Endothelial cell of umbilical vein (primary cell): ENCODE data around the gene XDH. TPM values are rescaled to one million over a fixed set of nuclear protein-coding genes. Genes with fewer than 3 reads are reported as not detected.

Experiments used
- BruUV-seq: library from RNA; stranded (reverse); fragments of 400-500 nt; replicated peaks from 2 replicates; lab custom pipeline; 2021; lab: Mats Ljungman, UMichigan
- CTCF ChIA-PET: fragments of 300-600, 350-600 bp; sonication (Branson Sonifier 250); formaldehyde crosslinking; loops from one replicate; lab custom pipeline; 2021; ENCODE audit warnings: antibody characterized with exemption, inconsistent platforms; lab: Charles Lee
- POLR2A ChIA-PET: fragments of 300-600, 350-600 bp; sonication (Branson Sonifier 250); formaldehyde crosslinking; loops from one replicate; lab custom pipeline; 2021; ENCODE audit warnings: antibody characterized with exemption, inconsistent platforms; lab: Charles Lee
- DNase-seq: peaks from one replicate; pipeline ENCODE4 v3.0.0-alpha.2; 2011; ENCODE audit warnings: low read depth, low spot score
- FAIRE-seq: peaks from 2 replicates; lab custom pipeline; 2011; peaks lifted over from hg19 to GRCh38; lab: Jason Lieb, UNC
- H2AFZ ChIP-seq: 2 replicates; pipeline ENCODE4 v1.6.0; 2012; ENCODE audit warnings: low read depth, low read length, control low read depth, inconsistent platforms
- H3K27ac ChIP-seq: 2 replicates; pipeline ENCODE4 v1.5.1; 2011; ENCODE audit warnings: low read depth, mild to moderate bottlenecking, control low read depth, low read length, moderate library complexity; ENCODE audit not compliant: insufficient read depth
- H3K27me3 ChIP-seq, 2 experiments: 2 replicates each; pipeline versions ENCODE4 v1.6.0 to v1.6.1; 2011; ENCODE audit warnings: low read length in 2 of 2, mixed read lengths in 1 of 2; ENCODE audit not compliant: control insufficient read depth in 2 of 2, insufficient read depth in 2 of 2
- H3K36me3 ChIP-seq, 2 experiments: 2 replicates in 1 of 2; 3 replicates in 1 of 2; pipeline ENCODE4 v1.5.1; 2011; ENCODE audit warnings: low read length in 2 of 2, mild to moderate bottlenecking in 1 of 2, moderate library complexity in 1 of 2; ENCODE audit not compliant: control insufficient read depth in 2 of 2, insufficient read depth in 2 of 2; ENCODE audit errors: extremely low read depth in 1 of 2
- H3K4me1 ChIP-seq: 3 replicates; pipeline ENCODE4 v1.5.1; 2011; ENCODE audit warnings: mild to moderate bottlenecking, low read length; ENCODE audit not compliant: control insufficient read depth, insufficient read depth; ENCODE audit errors: extremely low read depth
- H3K4me2 ChIP-seq: 2 replicates; pipeline ENCODE4 v1.6.1; 2011; ENCODE audit warnings: low read length, control low read depth, mixed read lengths; ENCODE audit not compliant: insufficient read depth
- H3K4me3 ChIP-seq, 3 experiments: fragments of 200-600 bp in 1 of 3; sonication (generic), shearing (Covaris generic) in 1 of 3; replicated peaks in 1 of 3; 2 replicates each; pipeline ENCODE4 v1.5.1; 2011 to 2016; ENCODE audit warnings: control low read depth in 3 of 3, low read length in 3 of 3, mild to moderate bottlenecking in 2 of 3, inconsistent platforms in 1 of 3, low read depth in 1 of 3, moderate library complexity in 1 of 3; ENCODE audit not compliant: insufficient read depth in 1 of 3
- H3K79me2 ChIP-seq: 2 replicates; pipeline ENCODE4 v1.6.0; 2012; ENCODE audit warnings: low read length, inconsistent platforms; ENCODE audit not compliant: control insufficient read depth, insufficient read depth
- H3K9ac ChIP-seq: replicated peaks from 2 replicates; pipeline ENCODE3; 2011; ENCODE audit warnings: low read length, control low read depth; ENCODE audit not compliant: insufficient read depth; ENCODE audit errors: extremely low read depth
- H3K9me1 ChIP-seq: replicated peaks from 3 replicates; pipeline ENCODE4 v1.6.0; 2011; ENCODE audit warnings: mild to moderate bottlenecking, low read length; ENCODE audit not compliant: control insufficient read depth, insufficient read depth; ENCODE audit errors: extremely low read depth
- H3K9me3 ChIP-seq: replicated peaks from 2 replicates; pipeline ENCODE4 v1.5.1; 2012; ENCODE audit warnings: low read length, inconsistent platforms; ENCODE audit not compliant: control insufficient read depth, insufficient read depth
- H4K20me1 ChIP-seq: replicated peaks from 2 replicates; pipeline ENCODE3; 2011; ENCODE audit warnings: mild to moderate bottlenecking, low read length; ENCODE audit not compliant: control insufficient read depth, insufficient read depth; ENCODE audit errors: extremely low read depth
- EZH2 ChIP-seq: IDR thresholded peaks from 2 replicates; pipeline ENCODE4 v1.6.1; 2012; ENCODE audit warnings: borderline replicate concordance, low read depth, mild to moderate bottlenecking, moderate library complexity, low read length, inconsistent platforms; ENCODE audit not compliant: severe bottlenecking
- FOS ChIP-seq: IDR thresholded peaks from 2 replicates; pipeline ENCODE4 v1.6.1; 2011; ENCODE audit warnings: mild to moderate bottlenecking, low read length, moderate library complexity, borderline replicate concordance; ENCODE audit not compliant: insufficient read depth
- GATA2 ChIP-seq: IDR thresholded peaks from 2 replicates; pipeline ENCODE4 v1.7.0; 2011; ENCODE audit warnings: low read depth, mild to moderate bottlenecking, moderate library complexity, mixed read lengths, low read length; ENCODE audit not compliant: insufficient read length, insufficient read depth
- JUN ChIP-seq: IDR thresholded peaks from 2 replicates; pipeline ENCODE4 v1.6.1; 2011; ENCODE audit warnings: borderline replicate concordance, low read depth; ENCODE audit not compliant: insufficient read length, insufficient read depth
- MAX ChIP-seq: IDR thresholded peaks from 2 replicates; pipeline ENCODE4 v1.6.1; 2011; ENCODE audit not compliant: insufficient read depth, insufficient read length
- MYC ChIP-seq: IDR thresholded peaks from one replicate; pipeline ENCODE4 v1.6.1; 2011; ENCODE audit warnings: mild to moderate bottlenecking, low read depth, low read length
- POLR2A ChIP-seq: IDR thresholded peaks from 2 replicates; pipeline ENCODE4 v1.6.1; 2012; ENCODE audit warnings: low read depth, mild to moderate bottlenecking, control low read depth, low read length
- POLR2AphosphoS5 ChIP-seq: IDR thresholded peaks from 2 replicates; pipeline ENCODE4 v1.6.1; 2012; ENCODE audit warnings: low read depth, mild to moderate bottlenecking, control low read depth, low read length, moderate library complexity; ENCODE audit not compliant: insufficient read depth
- dilution Hi-C: fragments of 300-500 bp; cut with MboI; formaldehyde crosslinking; loops from one replicate; pipeline ENCODE4 v1.15.0; 2019; ENCODE audit warnings: low sequenced_read_pairs; ENCODE audit not compliant: extremely low pct_ligation_motif_present
- intact Hi-C: fragments of 100-400 bp; cut with micrococcal nuclease; formaldehyde crosslinking; loops from one replicate; pipeline ENCODE4 v1.10.0; 2022
- polyA plus RNA-seq, 4 experiments: library from polyadenylated mRNA; depleted of rRNA in 3 of 4; stranded (reverse) in 3 of 4; unstranded in 1 of 4; fragments of >200 nt; gene quantifications; 2 replicates each; pipeline versions ENCODE4 v1.2.1 to v1.2.3, GENCODE V29; 2011 to 2012; ENCODE audit warnings: missing spikeins in 1 of 4
- total RNA-seq: library from RNA; stranded (reverse); gene quantifications from 2 replicates; pipeline ENCODE4 v1.2.3, GENCODE V29; 2021
- TF ChIP-seq, protein P1 (sequence below), 2 donors: IDR thresholded peaks; 1 replicate in 1 of 2; 2 replicates in 1 of 2; pipeline ENCODE4 v1.5.1; 2011; ENCODE audit warnings: low read length in 2 of 2, mild to moderate bottlenecking in 2 of 2, moderate library complexity in 2 of 2, control low read depth in 1 of 2, inconsistent platforms in 1 of 2, low read depth in 1 of 2; ENCODE audit not compliant: insufficient read depth in 1 of 2; ENCODE audit errors: extremely low read depth in 1 of 2

XDH gene
- total and polyA plus RNA-seq, 2 donors (not counting 3 experiments of a cell fraction or from before 2014, with no cell fraction given) = not detected

DNA sequence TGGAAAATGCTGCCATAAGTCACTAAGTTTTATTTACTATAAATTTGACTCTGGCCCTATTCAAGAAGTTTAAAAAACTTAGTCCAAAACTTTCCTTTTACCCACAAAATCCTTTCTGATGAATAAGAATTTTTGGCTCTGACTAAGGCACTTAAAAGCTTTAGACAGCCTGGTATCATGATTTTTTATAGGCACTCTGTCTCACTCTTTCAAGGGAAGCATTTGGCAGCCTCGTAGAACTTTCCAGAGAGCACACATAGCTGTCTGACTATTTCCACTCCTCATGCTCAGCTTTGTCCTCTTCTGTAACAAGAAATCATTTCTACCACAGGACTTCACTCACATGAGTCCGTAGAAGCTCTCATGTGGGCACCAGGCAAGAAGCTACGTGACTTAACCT, 32.3 kb upstream of the XDH start:
- Histone ChIP-seq H4K20me1 (no peaks in the 10 kb centered on the region), H3K9ac (no peak overlapping the region), H2AFZ (no peak overlapping the region), H3K4me2 (no peak overlapping the region), H3K4me3 (no peak overlapping the region), H3K9me3 (no peaks in the 10 kb centered on the region), H3K9me1 (no peaks in the 10 kb centered on the region), H3K4me1 (no peaks in the 10 kb centered on the region), H3K79me2 (no peaks in the 10 kb centered on the region), H3K27ac (no peak overlapping the region), H3K36me3 (no peaks in the 10 kb centered on the region), H3K27me3 (no peaks in the 10 kb centered on the region)
- no TSS peak for BruUV-seq
- intact Hi-C loops (no loop called here), dilution Hi-C loops (no loop called here)
- no peak for FAIRE-seq
- TF ChIP-seq MAX (no peak), GATA2 (no peak), EZH2 (no peak), POLR2A (no peak), POLR2AphosphoS5 (no peak), JUN (no peak), MYC (no peak), FOS (no peak)
- TF ChIP-seq, protein P1, sequence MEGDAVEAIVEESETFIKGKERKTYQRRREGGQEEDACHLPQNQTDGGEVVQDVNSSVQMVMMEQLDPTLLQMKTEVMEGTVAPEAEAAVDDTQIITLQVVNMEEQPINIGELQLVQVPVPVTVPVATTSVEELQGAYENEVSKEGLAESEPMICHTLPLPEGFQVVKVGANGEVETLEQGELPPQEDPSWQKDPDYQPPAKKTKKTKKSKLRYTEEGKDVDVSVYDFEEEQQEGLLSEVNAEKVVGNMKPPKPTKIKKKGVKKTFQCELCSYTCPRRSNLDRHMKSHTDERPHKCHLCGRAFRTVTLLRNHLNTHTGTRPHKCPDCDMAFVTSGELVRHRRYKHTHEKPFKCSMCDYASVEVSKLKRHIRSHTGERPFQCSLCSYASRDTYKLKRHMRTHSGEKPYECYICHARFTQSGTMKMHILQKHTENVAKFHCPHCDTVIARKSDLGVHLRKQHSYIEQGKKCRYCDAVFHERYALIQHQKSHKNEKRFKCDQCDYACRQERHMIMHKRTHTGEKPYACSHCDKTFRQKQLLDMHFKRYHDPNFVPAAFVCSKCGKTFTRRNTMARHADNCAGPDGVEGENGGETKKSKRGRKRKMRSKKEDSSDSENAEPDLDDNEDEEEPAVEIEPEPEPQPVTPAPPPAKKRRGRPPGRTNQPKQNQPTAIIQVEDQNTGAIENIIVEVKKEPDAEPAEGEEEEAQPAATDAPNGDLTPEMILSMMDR (IDR thresholded peaks at IDR 0.05; ENCODE audit: extremely low read depth in 1 of 2, insufficient read depth in 1 of 2, low read depth in 1 of 2, low read length in 2 of 2) = no peak
- CTCF ChIA-PET = no interaction called here
- POLR2A ChIA-PET = no interaction called here
- no peak for DNase-seq
